Lung (tissue), 12 donors: Measurements from ENCODE around the gene MOB3B. TPM values are rescaled to one million over a fixed set of nuclear protein-coding genes. Genes with fewer than 3 reads are reported as not detected.

ENCODE experiments used
- ATAC-seq: fragments of 200-7000 bp; cut with Tn5 transposase; one replicate; pipeline ENCODE4 v1.9.1; 2020; ENCODE audit warnings: moderate number of reproducible peaks; ENCODE audit not compliant: insufficient read depth, low FRiP score
- DNase-seq, 3 donors: peaks; one replicate each; pipeline ENCODE4 v3.0.0-alpha.2; 2013 to 2017
- H3K27ac ChIP-seq, 2 donors: one replicate each; pipeline ENCODE4 v1.5.1; 2013; ENCODE audit warnings: mild to moderate bottlenecking in 2 of 2, moderate library complexity in 2 of 2, control low read depth in 1 of 2, inconsistent platforms in 1 of 2, low read depth in 1 of 2, low read length in 1 of 2
- H3K27me3 ChIP-seq, 3 donors: one replicate each; pipeline ENCODE4 v1.5.1; 2013; ENCODE audit warnings: low read length in 2 of 3; ENCODE audit not compliant: control insufficient read depth in 3 of 3, insufficient read depth in 3 of 3
- H3K36me3 ChIP-seq, 4 donors: one replicate each; pipeline ENCODE4 v1.5.1; 2013; ENCODE audit warnings: low read length in 4 of 4, mild to moderate bottlenecking in 1 of 4, moderate library complexity in 1 of 4; ENCODE audit not compliant: control insufficient read depth in 4 of 4, insufficient read depth in 4 of 4
- H3K4me1 ChIP-seq, 5 donors: one replicate each; pipeline ENCODE4 v1.5.1; 2013; ENCODE audit warnings: low read length in 5 of 5, mild to moderate bottlenecking in 2 of 5, moderate library complexity in 1 of 5; ENCODE audit not compliant: control insufficient read depth in 5 of 5, insufficient read depth in 5 of 5
- H3K4me3 ChIP-seq: one replicate; pipeline ENCODE4 v1.5.1; 2013; ENCODE audit warnings: mild to moderate bottlenecking, control low read depth, moderate library complexity
- H3K9ac ChIP-seq, 2 donors: one replicate each; pipeline ENCODE4 v1.5.1; 2013; ENCODE audit warnings: low read length in 2 of 2, control low read depth in 1 of 2; ENCODE audit not compliant: insufficient read depth in 1 of 2
- H3K9me3 ChIP-seq, 4 donors: one replicate each; pipeline ENCODE4 v1.5.1; 2013; ENCODE audit warnings: low read length in 3 of 4, mild to moderate bottlenecking in 1 of 4, moderate library complexity in 1 of 4; ENCODE audit not compliant: control insufficient read depth in 4 of 4, insufficient read depth in 3 of 4
- WGBS, 2 donors: extraction: QIAGEN DNeasy Blood & Tissue Kit; methylation state at CpG; one replicate each; pipeline ENCODE4 v1.1.7; 2013; 5-methylcytosine and 5-hydroxymethylcytosine counted together
- polyA plus RNA-seq, 2 donors: library from polyadenylated mRNA; stranded (reverse); fragments of 200-250 nt; gene quantifications; one replicate each; pipeline ENCODE4 v1.2.1, GENCODE V29; 2013
- total RNA-seq, 2 donors: library from RNA; depleted of rRNA in 1 of 2; stranded (reverse); fragments of >200 nt in 1 of 2; gene quantifications; one replicate each; pipeline ENCODE4 v1.2.1, GENCODE V29; 2014 to 2021
- TF ChIP-seq, protein P1 (sequence below): IDR thresholded peaks from 2 replicates; pipeline ENCODE4 v1.5.1; 2012; ENCODE audit warnings: mild to moderate bottlenecking; ENCODE audit errors: control extremely low read depth, extremely low read depth
- donor health status: control.
- donor health status: control.
- donor health status: Bipolar disorder and iron deficiency.
- donor health status: healthy.
- donor health status: DM: yes; HTN: yes; CAD: no.

Gene MOB3B
- total and polyA plus RNA-seq, 4 donors = 1.6 to 12.9 (median 6.4) TPM

GRCh38 chr9:27429917-27430316 lies 99.7 kb downstream of the MOB3B start:
- DNase-seq (no peak), ATAC-seq (no peak)
- Histone ChIP-seq H3K27me3 (no peaks in the 10 kb centered on the region), H3K4me3 (no peak overlapping the region), H3K9me3 (peaks cover 0 to 1% (median 0%) of the 10 kb centered on the region in 4 donors), H3K4me1 (peaks cover 2 to 43% (median 13%) of the 10 kb centered on the region in 5 donors), H3K27ac (no peak overlapping the region), H3K36me3 (no peaks in the 10 kb centered on the region), H3K9ac (no peak overlapping the region)
- TF ChIP-seq, protein P1, sequence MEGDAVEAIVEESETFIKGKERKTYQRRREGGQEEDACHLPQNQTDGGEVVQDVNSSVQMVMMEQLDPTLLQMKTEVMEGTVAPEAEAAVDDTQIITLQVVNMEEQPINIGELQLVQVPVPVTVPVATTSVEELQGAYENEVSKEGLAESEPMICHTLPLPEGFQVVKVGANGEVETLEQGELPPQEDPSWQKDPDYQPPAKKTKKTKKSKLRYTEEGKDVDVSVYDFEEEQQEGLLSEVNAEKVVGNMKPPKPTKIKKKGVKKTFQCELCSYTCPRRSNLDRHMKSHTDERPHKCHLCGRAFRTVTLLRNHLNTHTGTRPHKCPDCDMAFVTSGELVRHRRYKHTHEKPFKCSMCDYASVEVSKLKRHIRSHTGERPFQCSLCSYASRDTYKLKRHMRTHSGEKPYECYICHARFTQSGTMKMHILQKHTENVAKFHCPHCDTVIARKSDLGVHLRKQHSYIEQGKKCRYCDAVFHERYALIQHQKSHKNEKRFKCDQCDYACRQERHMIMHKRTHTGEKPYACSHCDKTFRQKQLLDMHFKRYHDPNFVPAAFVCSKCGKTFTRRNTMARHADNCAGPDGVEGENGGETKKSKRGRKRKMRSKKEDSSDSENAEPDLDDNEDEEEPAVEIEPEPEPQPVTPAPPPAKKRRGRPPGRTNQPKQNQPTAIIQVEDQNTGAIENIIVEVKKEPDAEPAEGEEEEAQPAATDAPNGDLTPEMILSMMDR = no peak
- WGBS, 2 donors = 71 to 75% methylated on average over 4 of the region's 4 CpGs

GRCh38 chr9:27429436-27429835 lies 100.2 kb downstream of the MOB3B start:
- ATAC-seq (no peak), DNase-seq (no peak)
- Histone ChIP-seq H3K4me1 (peaks cover 0 to 39% (median 13%) of the 10 kb centered on the region in 5 donors), H3K36me3 (no peaks in the 10 kb centered on the region), H3K27ac (no peak overlapping the region), H3K27me3 (no peaks in the 10 kb centered on the region), H3K9me3 (peaks cover 0 to 1% (median 0%) of the 10 kb centered on the region in 4 donors), H3K4me3 (no peak overlapping the region), H3K9ac (no peak overlapping the region)
- TF ChIP-seq, protein P1 = no peak
- WGBS, 2 donors = 80 to 85% methylated on average over 2 of the region's 2 CpGs

DNA sequence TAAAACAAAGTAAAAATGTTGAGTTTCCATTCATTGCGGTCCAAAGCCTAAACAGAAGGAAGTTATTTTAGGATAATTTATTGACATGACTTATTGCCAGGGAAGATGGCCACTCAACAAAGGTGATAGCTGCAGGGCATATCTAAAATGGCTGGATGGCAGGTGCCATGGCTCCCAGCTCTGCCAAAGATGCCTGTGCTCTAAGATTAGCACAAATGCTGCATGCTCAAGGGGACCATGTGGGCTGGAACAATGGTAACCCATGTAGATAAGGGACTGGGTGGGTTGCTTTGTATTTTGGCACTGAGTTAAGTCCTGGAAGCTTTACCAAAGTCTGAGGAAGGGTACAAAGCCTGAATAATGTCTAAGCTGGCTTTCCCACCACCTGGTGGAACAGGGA lies 101.1 kb downstream of the MOB3B start:
- 88 to 89% methylated on average over 1 of the region's 1 CpG for WGBS, 2 donors
- TF ChIP-seq, protein P1 = no peak
- H3K9me3 ChIP-seq = peaks cover 0 to 1% (median 0%) of the 10 kb centered on the region in 4 donors
- no peak overlapping the region for H3K27ac ChIP-seq
- ATAC-seq = no peak
- no peaks in the 10 kb centered on the region for H3K27me3 ChIP-seq
- H3K4me3 ChIP-seq = no peak overlapping the region
- H3K4me1 ChIP-seq = peaks cover 0 to 31% (median 6%) of the 10 kb centered on the region in 5 donors
- no peak for DNase-seq
- H3K36me3 ChIP-seq = no peaks in the 10 kb centered on the region
- H3K9ac ChIP-seq = no peak overlapping the region

DNA sequence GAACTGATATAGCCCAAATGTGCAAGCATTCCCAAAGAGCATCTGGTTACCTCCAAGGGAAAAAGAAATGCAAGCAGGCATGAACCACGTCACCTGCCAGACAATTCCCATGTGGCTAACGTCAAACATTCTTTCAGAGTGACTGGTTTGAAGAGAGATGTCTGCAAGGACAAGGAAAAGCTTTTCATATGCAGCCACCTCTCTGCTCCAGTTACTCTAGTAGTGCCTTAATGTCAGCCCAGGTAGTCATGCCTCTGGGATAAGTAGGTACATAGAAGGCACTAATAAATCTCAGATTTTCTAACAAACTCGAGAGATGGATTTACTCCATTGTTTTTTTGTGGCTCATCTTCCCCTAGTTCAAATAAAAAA lies 102.4 kb downstream of the MOB3B start:
- no peaks in the 10 kb centered on the region for H3K27me3 ChIP-seq
- H3K27ac ChIP-seq = no peak overlapping the region
- WGBS, 2 donors = 81 to 94% methylated on average over 3 of the region's 3 CpGs
- H3K9me3 ChIP-seq = peaks cover 0 to 1% (median 0%) of the 10 kb centered on the region in 4 donors
- no peak for DNase-seq
- no peak overlapping the region for H3K4me3 ChIP-seq
- TF ChIP-seq, protein P1 = no peak
- no peak for ATAC-seq
- peaks cover 0 to 26% (median 5%) of the 10 kb centered on the region in 5 donors for H3K4me1 ChIP-seq
- no peaks in the 10 kb centered on the region for H3K36me3 ChIP-seq
- H3K9ac ChIP-seq = no peak overlapping the region
